LNCaP clone FGC (cell line): Measurements from ENCODE around the gene FBXL7.

Experiments
- DNase-seq: peaks from one replicate; pipeline ENCODE4 v3.0.0-alpha.2; 2011; ENCODE audit warnings: low read depth
- H3K4me3 ChIP-seq: 2 replicates; pipeline ENCODE4 v1.5.1; 2011; ENCODE audit warnings: mild to moderate bottlenecking, low read depth, low read length, control low read depth
- CTCF ChIP-seq: IDR thresholded peaks from 2 replicates; pipeline ENCODE4 v1.5.1; 2012; ENCODE audit warnings: mild to moderate bottlenecking; ENCODE audit not compliant: control insufficient read depth, insufficient read depth; ENCODE audit errors: extremely low read depth

The FBXL7 gene

GRCh38 chr5:15783734-15784133, 283.8 kb downstream of the FBXL7 start:
- no peak for TF ChIP-seq CTCF

GRCh38 chr5:15785531-15785981, 285.6 kb downstream of the FBXL7 start:
- no peak overlapping the region for H3K4me3 ChIP-seq
- TF ChIP-seq CTCF: no peak
- DNase-seq: no peak

More at GRCh38 chr5:15783734-15784133, 283.8 kb downstream of the FBXL7 start:
- DNase-seq: no peak
- H3K4me3 ChIP-seq: no peak overlapping the region

GRCh38 chr5:15786326-15786725, 286.3 kb downstream of the FBXL7 start:
- no peak for TF ChIP-seq CTCF
- H3K4me3 ChIP-seq: no peak overlapping the region
- no peak for DNase-seq

GRCh38 chr5:15786884-15787283, 286.9 kb downstream of the FBXL7 start:
- no peak for DNase-seq
- H3K4me3 ChIP-seq: no peak overlapping the region
- no peak for TF ChIP-seq CTCF

- no peak for TF ChIP-seq CTCF
- no peak overlapping the region for H3K4me3 ChIP-seq
- no peak for DNase-seq
These were observed 287.7 kb downstream of the FBXL7 start for GRCh38 chr5:15787681-15788080.

GRCh38 chr5:15789642-15790041, 289.7 kb downstream of the FBXL7 start:
- DNase-seq: no peak
- TF ChIP-seq CTCF: no peak
- H3K4me3 ChIP-seq: no peak overlapping the region

- DNase-seq: no peak
- H3K4me3 ChIP-seq: no peak overlapping the region
- no peak for TF ChIP-seq CTCF
These were observed 290.6 kb downstream of the FBXL7 start for GRCh38 chr5:15790446-15791018.
